Stomach (tissue), 4 donors: ENCODE measurements around the gene WDR35.

Source experiments
- EP300 ChIP-seq: sonication (generic); formaldehyde crosslinking; IDR thresholded peaks from one replicate; pipeline ENCODE4 v1.6.1; 2017; ENCODE audit warnings: antibody characterized with exemption
- TF ChIP-seq, protein P1 (sequence below), 7 experiments: fragments of 450-650 bp in 4 of 7; fragments of 200-600 bp in 3 of 7; sonication (generic) in 3 of 7; IDR thresholded peaks; one replicate each; pipeline ENCODE4 v1.5.1; 2016 to 2019; ENCODE audit warnings: antibody characterized with exemption in 7 of 7, control low read depth in 2 of 7, mild to moderate bottlenecking in 1 of 7

GRCh38 chr2:19937004-19937403, 52.9 kb downstream of the WDR35 start:
- TF ChIP-seq EP300, result no peak
- TF ChIP-seq, protein P1, sequence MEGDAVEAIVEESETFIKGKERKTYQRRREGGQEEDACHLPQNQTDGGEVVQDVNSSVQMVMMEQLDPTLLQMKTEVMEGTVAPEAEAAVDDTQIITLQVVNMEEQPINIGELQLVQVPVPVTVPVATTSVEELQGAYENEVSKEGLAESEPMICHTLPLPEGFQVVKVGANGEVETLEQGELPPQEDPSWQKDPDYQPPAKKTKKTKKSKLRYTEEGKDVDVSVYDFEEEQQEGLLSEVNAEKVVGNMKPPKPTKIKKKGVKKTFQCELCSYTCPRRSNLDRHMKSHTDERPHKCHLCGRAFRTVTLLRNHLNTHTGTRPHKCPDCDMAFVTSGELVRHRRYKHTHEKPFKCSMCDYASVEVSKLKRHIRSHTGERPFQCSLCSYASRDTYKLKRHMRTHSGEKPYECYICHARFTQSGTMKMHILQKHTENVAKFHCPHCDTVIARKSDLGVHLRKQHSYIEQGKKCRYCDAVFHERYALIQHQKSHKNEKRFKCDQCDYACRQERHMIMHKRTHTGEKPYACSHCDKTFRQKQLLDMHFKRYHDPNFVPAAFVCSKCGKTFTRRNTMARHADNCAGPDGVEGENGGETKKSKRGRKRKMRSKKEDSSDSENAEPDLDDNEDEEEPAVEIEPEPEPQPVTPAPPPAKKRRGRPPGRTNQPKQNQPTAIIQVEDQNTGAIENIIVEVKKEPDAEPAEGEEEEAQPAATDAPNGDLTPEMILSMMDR (IDR thresholded peaks at IDR 0.05), result no peak
